GM18505 (cell line): ENCODE measurements around the gene STAT5B.
A peak's percentile ranks its signal among the peaks of the same experiment; 100 is the strongest.
"Not testable (repeated sequence)": the region's sequence is repeated elsewhere in the genome, so short reads cannot be mapped to it uniquely, and the experiment has no call there.

ENCODE experiments used
- ATAC-seq: cut with Tn5 transposase; IDR thresholded peaks from one replicate; pipeline ENCODE4 v1.9.1; 2021; ENCODE audit not compliant: unreplicated experiment
- POLR2A ChIP-seq: IDR thresholded peaks from 4 replicates; pipeline ENCODE4 v1.6.1; 2011; ENCODE audit warnings: borderline replicate concordance; ENCODE audit not compliant: insufficient read depth, insufficient read length; ENCODE audit errors: extremely low read depth

STAT5B gene

GRCh38 chr17:42312035-42312284, 35.8 kb upstream of the STAT5B start:
- no peak for TF ChIP-seq POLR2A

GRCh38 chr17:42311240-42312034, 35.2 kb upstream of the STAT5B start:
- no peak for TF ChIP-seq POLR2A
- no peak for ATAC-seq

More at GRCh38 chr17:42312035-42312284, 35.8 kb upstream of the STAT5B start:
- ATAC-seq, result no peak

- no peak for ATAC-seq
- TF ChIP-seq POLR2A, result no peak
Measured at GRCh38 chr17:42310787-42311215, 34.6 kb upstream of the STAT5B start.

- peak; percentile 28 for TF ChIP-seq POLR2A
Measured at GRCh38 chr17:42309986-42310786, 34.0 kb upstream of the STAT5B start.

GRCh38 chr17:42309142-42309541, 33.0 kb upstream of the STAT5B start:
- no peak for ATAC-seq
- no peak for TF ChIP-seq POLR2A

More at GRCh38 chr17:42309986-42310786, 34.0 kb upstream of the STAT5B start:
- ATAC-seq, result no peak

- ATAC-seq, result no peak
- TF ChIP-seq POLR2A, result no peak
Measured at GRCh38 chr17:42308446-42308845, 32.3 kb upstream of the STAT5B start.

GRCh38 chr17:42307362-42307927, 31.3 kb upstream of the STAT5B start:
- no peak for ATAC-seq
- TF ChIP-seq POLR2A, result no peak

- no peak for ATAC-seq
- no peak for TF ChIP-seq POLR2A
Measured at GRCh38 chr17:42306385-42306667, 30.1 kb upstream of the STAT5B start.

- no peak for TF ChIP-seq POLR2A
- ATAC-seq, result no peak
Measured at GRCh38 chr17:42305543-42306384, 29.6 kb upstream of the STAT5B start.

GRCh38 chr17:42305031-42305330, 28.8 kb upstream of the STAT5B start:
- ATAC-seq, result not testable (repeated sequence)

- TF ChIP-seq POLR2A, result no peak
- ATAC-seq, result no peak
Measured at GRCh38 chr17:42304187-42305030, 28.2 kb upstream of the STAT5B start.

- ATAC-seq, result no peak
- TF ChIP-seq POLR2A, result no peak
Measured at GRCh38 chr17:42303694-42304093, 27.5 kb upstream of the STAT5B start.

- no peak for ATAC-seq
- no peak for TF ChIP-seq POLR2A
Measured at GRCh38 chr17:42301022-42301421, 24.8 kb upstream of the STAT5B start.

GRCh38 chr17:42299913-42300312, 23.7 kb upstream of the STAT5B start:
- ATAC-seq, result not testable (repeated sequence)

- not testable (repeated sequence) for ATAC-seq
Measured at GRCh38 chr17:42299361-42299760, 23.2 kb upstream of the STAT5B start.

- not testable (repeated sequence) for ATAC-seq
Measured at GRCh38 chr17:42297775-42298174, 21.6 kb upstream of the STAT5B start.
